KMS-11 (cell line): ENCODE results near the gene ANK3.

Experiments
- H2AFZ ChIP-seq: fragments of 200-600 bp; sonication (generic); 2 replicates; pipeline ENCODE4 v1.6.1; 2016; ENCODE audit warnings: antibody characterized with exemption, mixed run types, low read depth
- H3K27ac ChIP-seq: fragments of 200-600 bp; sonication (generic); 2 replicates; pipeline ENCODE4 v1.6.1; 2016; ENCODE audit warnings: mild to moderate bottlenecking, mixed run types
- H3K27me3 ChIP-seq: fragments of 200-600 bp; sonication (generic); 2 replicates; pipeline ENCODE4 v1.6.1; 2017; ENCODE audit warnings: mild to moderate bottlenecking, low read depth, mixed run types, moderate library complexity; ENCODE audit not compliant: insufficient read depth
- H3K36me3 ChIP-seq: fragments of 200-600 bp; sonication (generic); 2 replicates; pipeline ENCODE4 v1.6.1; 2017; ENCODE audit warnings: mild to moderate bottlenecking, mixed run types; ENCODE audit not compliant: insufficient read depth
- H3K4me1 ChIP-seq: fragments of 200-600 bp; sonication (generic); 2 replicates; pipeline ENCODE4 v1.6.1; 2016; ENCODE audit warnings: mild to moderate bottlenecking, low read depth, mixed run types; ENCODE audit not compliant: poor library complexity, severe bottlenecking
- H3K4me2 ChIP-seq: fragments of 200-600 bp; sonication (generic); 2 replicates; pipeline ENCODE4 v1.7.0; 2016; ENCODE audit warnings: mild to moderate bottlenecking, mixed run types
- H3K4me3 ChIP-seq: fragments of 200-600 bp; sonication (generic); IDR thresholded peaks from 2 replicates; pipeline ENCODE4 v1.6.1; 2017; ENCODE audit warnings: low read depth, low read length, mixed read lengths; ENCODE audit not compliant: insufficient read depth
- H3K79me2 ChIP-seq: fragments of 200-600 bp; sonication (generic); 2 replicates; pipeline ENCODE4 v1.6.1; 2016; ENCODE audit warnings: low read depth, mixed run types; ENCODE audit not compliant: insufficient read depth
- H3K9ac ChIP-seq: fragments of 200-600 bp; sonication (generic); 2 replicates; pipeline ENCODE4 v1.6.1; 2016; ENCODE audit warnings: mild to moderate bottlenecking, mixed run types
- H4K20me1 ChIP-seq: fragments of 200-600 bp; sonication (generic); 2 replicates; pipeline ENCODE4 v1.6.1; 2016; ENCODE audit warnings: mild to moderate bottlenecking, mixed run types; ENCODE audit not compliant: insufficient read depth
- TF ChIP-seq, protein P1 (sequence below): fragments of 200-600 bp; sonication (generic); conservative IDR thresholded peaks from 2 replicates; pipeline ENCODE4 v1.6.1; 2017; ENCODE audit warnings: low read depth, mild to moderate bottlenecking, antibody characterized with exemption, low read length, moderate library complexity, mixed read lengths

ANK3 gene

DNA sequence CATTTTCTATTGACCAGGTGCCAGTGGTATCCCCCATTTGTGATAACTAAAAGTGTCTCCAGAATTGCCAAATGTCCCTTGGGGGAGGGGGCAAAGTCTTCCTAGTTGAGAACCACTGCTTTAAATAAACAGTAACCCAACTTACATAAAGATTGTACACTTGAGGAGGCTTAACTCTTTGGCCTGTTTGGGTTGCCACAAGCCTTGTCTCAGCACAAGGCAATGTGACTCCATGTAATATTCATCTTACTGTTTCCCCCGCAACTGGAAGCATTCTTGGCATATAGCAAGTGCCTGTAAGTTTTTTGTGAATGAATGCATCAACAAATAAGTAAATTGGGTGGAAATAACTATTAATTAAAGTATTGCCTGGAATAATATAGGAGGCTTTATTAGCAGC lies 108.3 kb downstream of the ANK3 start:
- H3K4me3 ChIP-seq = no peak overlapping the region
- H2AFZ ChIP-seq = no peak overlapping the region
- TF ChIP-seq, protein P1, sequence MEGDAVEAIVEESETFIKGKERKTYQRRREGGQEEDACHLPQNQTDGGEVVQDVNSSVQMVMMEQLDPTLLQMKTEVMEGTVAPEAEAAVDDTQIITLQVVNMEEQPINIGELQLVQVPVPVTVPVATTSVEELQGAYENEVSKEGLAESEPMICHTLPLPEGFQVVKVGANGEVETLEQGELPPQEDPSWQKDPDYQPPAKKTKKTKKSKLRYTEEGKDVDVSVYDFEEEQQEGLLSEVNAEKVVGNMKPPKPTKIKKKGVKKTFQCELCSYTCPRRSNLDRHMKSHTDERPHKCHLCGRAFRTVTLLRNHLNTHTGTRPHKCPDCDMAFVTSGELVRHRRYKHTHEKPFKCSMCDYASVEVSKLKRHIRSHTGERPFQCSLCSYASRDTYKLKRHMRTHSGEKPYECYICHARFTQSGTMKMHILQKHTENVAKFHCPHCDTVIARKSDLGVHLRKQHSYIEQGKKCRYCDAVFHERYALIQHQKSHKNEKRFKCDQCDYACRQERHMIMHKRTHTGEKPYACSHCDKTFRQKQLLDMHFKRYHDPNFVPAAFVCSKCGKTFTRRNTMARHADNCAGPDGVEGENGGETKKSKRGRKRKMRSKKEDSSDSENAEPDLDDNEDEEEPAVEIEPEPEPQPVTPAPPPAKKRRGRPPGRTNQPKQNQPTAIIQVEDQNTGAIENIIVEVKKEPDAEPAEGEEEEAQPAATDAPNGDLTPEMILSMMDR = no peak
- no peak overlapping the region for H3K4me2 ChIP-seq
- H3K4me1 ChIP-seq = peaks cover 25% of the 10 kb centered on the region
- peaks cover 41% of the 10 kb centered on the region for H4K20me1 ChIP-seq
- H3K9ac ChIP-seq = no peak overlapping the region
- H3K27ac ChIP-seq = no peak overlapping the region
- no peaks in the 10 kb centered on the region for H3K27me3 ChIP-seq
- peaks cover 18% of the 10 kb centered on the region for H3K36me3 ChIP-seq
- H3K79me2 ChIP-seq = peaks cover 83% of the 10 kb centered on the region

DNA sequence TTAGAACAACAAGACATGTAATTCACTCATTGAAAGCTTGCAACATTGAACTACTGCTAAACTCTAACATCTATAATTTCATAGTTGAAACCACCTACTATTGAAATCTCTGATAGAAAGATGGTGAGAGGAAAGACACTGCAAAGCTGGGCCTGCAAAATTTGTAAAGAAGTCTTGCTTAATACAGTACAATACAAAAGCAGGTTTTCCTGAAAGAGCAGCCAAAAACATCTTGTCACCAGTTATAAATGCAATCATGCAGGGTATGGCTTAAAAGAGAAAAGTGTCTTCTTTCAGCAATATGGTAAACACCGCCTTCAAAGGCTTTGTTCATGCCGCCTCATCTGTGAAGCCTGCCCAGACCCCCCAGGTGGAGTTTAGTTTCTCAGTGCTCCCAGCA lies 109.2 kb downstream of the ANK3 start:
- Histone ChIP-seq H3K27me3 (no peaks in the 10 kb centered on the region), H3K27ac (no peak overlapping the region), H3K4me1 (peaks cover 16% of the 10 kb centered on the region), H4K20me1 (peaks cover 39% of the 10 kb centered on the region), H3K79me2 (peaks cover 75% of the 10 kb centered on the region), H3K36me3 (peaks cover 24% of the 10 kb centered on the region), H3K4me3 (no peak overlapping the region), H3K9ac (no peak overlapping the region), H3K4me2 (no peak overlapping the region), H2AFZ (no peak overlapping the region)
- TF ChIP-seq, protein P1 = no peak

DNA sequence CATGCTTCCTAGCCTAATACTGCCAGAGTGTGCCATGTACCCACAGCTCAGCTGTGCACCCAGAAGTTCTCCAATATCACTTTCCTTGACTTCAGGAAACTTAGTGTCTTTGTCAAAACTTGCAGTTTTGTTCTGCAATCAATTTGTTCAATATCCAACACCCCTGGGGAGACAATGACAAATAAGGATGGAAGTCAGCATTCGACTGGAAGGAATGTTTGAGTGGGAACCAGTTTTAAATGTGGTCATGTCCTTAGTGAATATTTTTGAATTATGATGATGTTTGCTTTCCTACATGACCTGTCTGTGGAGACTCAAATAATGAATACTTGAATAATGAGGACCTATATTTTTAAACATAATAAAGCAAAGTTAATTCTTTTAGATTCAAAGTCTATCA lies 112.0 kb downstream of the ANK3 start:
- no peak overlapping the region for H3K4me3 ChIP-seq
- peaks cover 6% of the 10 kb centered on the region for H3K4me1 ChIP-seq
- peaks cover 24% of the 10 kb centered on the region for H3K36me3 ChIP-seq
- H3K4me2 ChIP-seq = no peak overlapping the region
- no peak overlapping the region for H2AFZ ChIP-seq
- no peaks in the 10 kb centered on the region for H3K27me3 ChIP-seq
- TF ChIP-seq, protein P1 = no peak
- H4K20me1 ChIP-seq = peaks cover 14% of the 10 kb centered on the region; the same call in 1 of the 2 replicates
- H3K27ac ChIP-seq = no peak overlapping the region
- H3K9ac ChIP-seq = no peak overlapping the region
- H3K79me2 ChIP-seq = peaks cover 49% of the 10 kb centered on the region

DNA sequence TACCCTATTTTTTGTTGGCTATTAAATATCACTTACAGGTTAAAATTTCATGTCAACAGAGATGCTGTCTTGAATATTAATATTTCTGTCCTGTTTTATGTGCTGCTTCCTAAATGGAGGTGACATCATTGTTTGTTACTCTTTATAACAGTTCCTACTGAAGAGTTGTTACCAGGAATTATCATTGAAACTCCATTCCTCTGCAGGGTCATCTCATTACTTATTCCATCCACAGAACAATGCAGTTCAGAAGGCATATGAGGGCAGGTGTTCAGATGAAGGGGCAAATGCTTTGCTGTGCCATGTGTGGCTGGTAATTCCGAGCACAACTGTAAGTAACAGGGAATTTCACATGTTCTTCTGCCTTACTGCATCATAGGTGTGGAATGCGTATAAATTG lies 113.4 kb downstream of the ANK3 start:
- TF ChIP-seq, protein P1 = no peak
- no peak overlapping the region for H3K9ac ChIP-seq
- H3K4me1 ChIP-seq = no peaks in the 10 kb centered on the region
- peaks cover 11% of the 10 kb centered on the region; the same call in 1 of the 2 replicates for H4K20me1 ChIP-seq
- no peak overlapping the region for H3K27ac ChIP-seq
- H3K27me3 ChIP-seq = no peaks in the 10 kb centered on the region
- H3K36me3 ChIP-seq = peaks cover 24% of the 10 kb centered on the region
- H2AFZ ChIP-seq = no peak overlapping the region
- H3K4me3 ChIP-seq = no peak overlapping the region
- peaks cover 35% of the 10 kb centered on the region; the same call in 1 of the 2 replicates for H3K79me2 ChIP-seq
- H3K4me2 ChIP-seq = no peak overlapping the region
